Measurements from ENCODE around the gene PPME1.

DNA sequence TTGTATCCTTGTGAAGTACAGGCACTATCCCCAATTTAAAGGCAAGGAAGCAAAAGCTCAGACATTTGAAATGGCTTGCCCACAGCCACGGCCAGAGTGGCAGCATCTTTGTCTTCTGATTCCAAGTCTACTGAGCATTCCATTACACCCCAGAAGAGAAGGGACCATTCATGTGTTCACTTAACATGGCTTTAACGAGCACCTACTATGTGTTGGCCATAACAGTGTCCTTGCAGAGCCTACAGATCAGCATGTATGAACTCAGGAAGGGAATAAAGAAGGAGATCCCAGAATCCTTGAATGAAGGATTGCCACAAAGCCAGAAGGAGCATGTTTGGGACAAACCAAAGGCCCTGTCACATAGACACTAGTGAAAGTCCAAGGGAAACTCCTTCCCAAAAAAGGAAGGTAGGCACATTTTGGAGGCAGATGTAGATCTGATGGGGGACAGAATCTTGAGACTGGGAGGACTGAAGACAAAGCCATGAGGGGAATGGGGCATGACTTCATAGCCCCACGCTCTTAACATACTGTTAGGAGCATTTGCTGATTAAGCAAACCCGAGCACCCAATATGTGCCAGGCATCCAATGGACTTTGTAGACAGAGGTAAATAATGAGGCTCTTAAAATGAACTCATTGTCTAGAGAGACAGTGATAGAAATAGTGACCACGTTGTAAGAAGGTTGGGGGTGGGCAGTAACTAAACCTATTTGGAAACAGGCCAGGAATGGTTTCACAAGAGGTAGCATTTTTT, 85.5 kb downstream of the PPME1 start:
- TF ChIP-seq POLR2A (IDR thresholded peaks at IDR 0.05) (no peak), CTCF (IDR thresholded peaks at IDR 0.05) (no peak), POLR2AphosphoS5 (IDR thresholded peaks at IDR 0.05) (no peak)
